PC-9 (cell line): ENCODE results near the gene SMURF1. TPM values are rescaled to one million over a fixed set of nuclear protein-coding genes. Genes with fewer than 3 reads are reported as not detected.

Experiments used
- Bru-seq: library from RNA; stranded (reverse); fragments of 400-500 nt; gene quantifications from one replicate; lab custom pipeline; 2021; lab: Mats Ljungman, UMichigan
- BruChase-seq, 2 experiments: library from RNA; stranded (reverse); fragments of 400-500 nt; gene quantifications; one replicate each; lab custom pipeline; 2021; lab: Mats Ljungman, UMichigan
- BruUV-seq: library from RNA; stranded (reverse); fragments of 400-500 nt; replicated peaks from 2 replicates; lab custom pipeline; 2021; lab: Mats Ljungman, UMichigan
- CTCF ChIA-PET: fragments of 300-600 bp; sonication (Branson Sonifier 250); formaldehyde crosslinking; loops from one replicate; lab custom pipeline; 2022; ENCODE audit warnings: antibody characterized with exemption; lab: Charles Lee
- POLR2A ChIA-PET: fragments of 300-600 bp; sonication (Branson Sonifier 250); formaldehyde crosslinking; loops from one replicate; lab custom pipeline; 2022; ENCODE audit warnings: antibody characterized with exemption; ENCODE audit not compliant: unreplicated experiment; lab: Charles Lee
- DNase-seq, 2 experiments: peaks; one replicate each; pipeline versions ENCODE4 v3.0.0 to v3.0.0-alpha.2; 2015 to 2022; ENCODE audit warnings: mixed read lengths in 1 of 2
- H2AFZ ChIP-seq: fragments of 200-600 bp; sonication (generic); 2 replicates; pipeline ENCODE4 v1.8.1; 2017; ENCODE audit warnings: antibody characterized with exemption
- H3F3A ChIP-seq: fragments of 200-600 bp; sonication (generic); 2 replicates; pipeline ENCODE4 v1.8.1; 2017; ENCODE audit warnings: antibody characterized with exemption, mild to moderate bottlenecking, low read depth; ENCODE audit not compliant: insufficient read depth
- H3K27ac ChIP-seq: fragments of 200-600 bp; sonication (generic); 2 replicates; pipeline ENCODE4 v1.6.1; 2016; ENCODE audit warnings: mixed run types
- H3K27me3 ChIP-seq: fragments of 200-600 bp; sonication (generic); 2 replicates; pipeline ENCODE4 v1.6.1; 2016; ENCODE audit warnings: low read depth, mixed run types; ENCODE audit not compliant: insufficient read depth
- H3K36me3 ChIP-seq: fragments of 200-600 bp; sonication (generic); 2 replicates; pipeline ENCODE4 v1.6.1; 2016; ENCODE audit warnings: low read depth, mixed run types
- H3K4me1 ChIP-seq: fragments of 200-600 bp; sonication (generic); replicated peaks from 2 replicates; pipeline ENCODE4 v1.6.1; 2016; ENCODE audit warnings: mixed run types; ENCODE audit not compliant: insufficient read depth
- H3K4me2 ChIP-seq: fragments of 200-600 bp; sonication (generic); 2 replicates; pipeline ENCODE4 v1.6.1; 2017; ENCODE audit warnings: mixed run types
- H3K4me3 ChIP-seq: fragments of 200-600 bp; sonication (generic); 2 replicates; pipeline ENCODE4 v1.6.1; 2016; ENCODE audit warnings: mixed run types
- H3K79me2 ChIP-seq: fragments of 200-600 bp; sonication (generic); 2 replicates; pipeline ENCODE4 v1.6.1; 2017; ENCODE audit warnings: low read depth, mixed run types
- H3K9me2 ChIP-seq: fragments of 200-600 bp; sonication (generic); 2 replicates; pipeline ENCODE4 v1.8.1; 2017; ENCODE audit warnings: mild to moderate bottlenecking; ENCODE audit not compliant: insufficient read depth
- H3K9me3 ChIP-seq: fragments of 200-600 bp; sonication (generic); 2 replicates; pipeline ENCODE4 v1.8.1; 2016; ENCODE audit warnings: low read depth; ENCODE audit not compliant: insufficient read depth
- H4K20me1 ChIP-seq: fragments of 200-600 bp; sonication (generic); 2 replicates; pipeline ENCODE4 v1.8.1; 2017; ENCODE audit not compliant: insufficient read depth
- EZH2 ChIP-seq: fragments of 200-600 bp; sonication (generic); IDR thresholded peaks from 2 replicates; pipeline ENCODE4 v1.8.0; 2017; ENCODE audit warnings: antibody characterized with exemption, low read depth
- intact Hi-C: fragments of 100-400 bp; cut with micrococcal nuclease; formaldehyde crosslinking; loops from one replicate; pipeline ENCODE4 v1.10.0; 2022; ENCODE audit not compliant: unreplicated experiment
- long read RNA-seq: library from polyadenylated mRNA; stranded (forward); transcript quantifications from one replicate; pipeline ENCODE4 v2.0.0, GENCODE V29; 2022
- total RNA-seq: library from RNA; stranded (reverse); gene quantifications from 2 replicates; pipeline ENCODE4 v1.2.3, GENCODE V29; 2021
- TF ChIP-seq, protein P1 (sequence below): fragments of 200-600 bp; sonication (generic); conservative IDR thresholded peaks from 2 replicates; pipeline ENCODE4 v1.6.1; 2017; ENCODE audit warnings: mixed run types, antibody characterized with exemption, mild to moderate bottlenecking, moderate library complexity

Gene SMURF1
- total RNA-seq (53.2 and 63.9 TPM in 2 replicates), Bru-seq, nascent RNA (percentile 98 among the genes with signal in this experiment), BruChase-seq, experiment 1, labeled RNA remaining after a 2-hour chase (percentile 95 among the genes with signal in this experiment), BruChase-seq, experiment 2, labeled RNA remaining after a 6-hour chase (percentile 89 among the genes with signal in this experiment)
- long read RNA-seq, full-length matches to known transcripts = 20 of 58 reads
- long read RNA-seq, partial matches to known transcripts = 4 of 58 reads
- long read RNA-seq, other reads (novel, unspliced or antisense) = 34 of 58 reads

DNA sequence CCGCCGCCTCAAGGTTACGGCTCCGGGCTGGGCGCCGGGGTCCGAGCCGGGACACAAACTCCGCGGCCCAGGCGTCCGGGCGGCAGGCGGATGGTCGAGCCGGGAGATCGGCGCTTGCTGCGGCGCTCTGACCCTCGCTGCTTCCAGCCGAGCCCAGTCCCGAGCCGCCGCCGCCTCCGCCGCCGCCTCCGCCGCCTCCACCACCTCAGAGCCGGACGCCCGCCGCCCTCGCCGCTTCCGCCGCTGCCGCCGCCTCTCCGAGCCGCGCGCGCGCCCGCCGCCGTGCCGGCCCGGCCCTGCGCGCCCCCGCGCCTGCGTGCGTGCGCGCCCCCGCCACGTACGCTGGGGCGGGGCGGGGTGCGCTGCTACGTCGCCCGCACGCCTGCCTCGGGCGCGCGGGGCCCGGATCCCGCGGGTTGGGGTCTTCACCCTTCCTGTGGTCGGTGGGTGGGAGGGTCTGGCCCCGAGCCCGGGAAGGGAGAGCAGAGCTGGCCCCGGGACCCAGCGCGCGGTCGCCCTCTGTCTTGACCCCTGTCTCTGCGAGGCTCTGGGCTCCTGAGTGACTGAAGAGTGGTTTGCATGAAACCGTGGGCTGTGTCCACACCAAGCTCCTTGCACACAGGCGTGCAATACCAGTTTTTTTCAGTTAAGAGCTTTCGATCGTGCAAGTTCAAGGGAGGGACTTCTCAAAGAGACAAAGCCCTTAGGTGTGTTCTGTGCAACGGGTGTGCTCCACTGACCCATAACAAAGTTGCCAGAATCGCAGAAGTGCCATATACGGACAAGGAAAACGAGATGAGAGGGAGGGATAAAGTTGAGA is at the start of gene SMURF1:
Gene SMURF1 (minus strand): TSS at position 256 of the 820 bp plus-strand sequence. CDS start 328 bp downstream, outside the sequence.
- peak within 1 kb of the TSS; percentile 82 for H3K27ac ChIP-seq
- TF ChIP-seq, protein P1, sequence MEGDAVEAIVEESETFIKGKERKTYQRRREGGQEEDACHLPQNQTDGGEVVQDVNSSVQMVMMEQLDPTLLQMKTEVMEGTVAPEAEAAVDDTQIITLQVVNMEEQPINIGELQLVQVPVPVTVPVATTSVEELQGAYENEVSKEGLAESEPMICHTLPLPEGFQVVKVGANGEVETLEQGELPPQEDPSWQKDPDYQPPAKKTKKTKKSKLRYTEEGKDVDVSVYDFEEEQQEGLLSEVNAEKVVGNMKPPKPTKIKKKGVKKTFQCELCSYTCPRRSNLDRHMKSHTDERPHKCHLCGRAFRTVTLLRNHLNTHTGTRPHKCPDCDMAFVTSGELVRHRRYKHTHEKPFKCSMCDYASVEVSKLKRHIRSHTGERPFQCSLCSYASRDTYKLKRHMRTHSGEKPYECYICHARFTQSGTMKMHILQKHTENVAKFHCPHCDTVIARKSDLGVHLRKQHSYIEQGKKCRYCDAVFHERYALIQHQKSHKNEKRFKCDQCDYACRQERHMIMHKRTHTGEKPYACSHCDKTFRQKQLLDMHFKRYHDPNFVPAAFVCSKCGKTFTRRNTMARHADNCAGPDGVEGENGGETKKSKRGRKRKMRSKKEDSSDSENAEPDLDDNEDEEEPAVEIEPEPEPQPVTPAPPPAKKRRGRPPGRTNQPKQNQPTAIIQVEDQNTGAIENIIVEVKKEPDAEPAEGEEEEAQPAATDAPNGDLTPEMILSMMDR = no peak
- no peak for TF ChIP-seq EZH2
- no peaks in the 10 kb centered on the region for H3K27me3 ChIP-seq
- peaks cover 21% of the 10 kb centered on the region for H3F3A ChIP-seq
- peak within 1 kb of the TSS; percentile 81 for H2AFZ ChIP-seq
- BruUV-seq = no TSS peak
- peak within 1 kb of the TSS; percentile 75 for H3K4me3 ChIP-seq
- peaks cover 44% of the 10 kb centered on the region for H3K79me2 ChIP-seq
- H3K36me3 ChIP-seq = peaks cover 12% of the 10 kb centered on the region; the same call in 1 of the 2 replicates
- H3K4me2 ChIP-seq = peak within 1 kb of the TSS; percentile 89
- intact Hi-C loops = loop anchor here (1.0 to 5.0 kb wide), 7 partner anchors 18 to 183 kb away; partner anchors contain the start of gene ARPC1A
- peaks cover 33% of the 10 kb centered on the region for H3K4me1 ChIP-seq
- POLR2A ChIA-PET = interaction anchor here (0.7 to 0.9 kb wide), 3 partner anchors 19 to 69 kb away, joined by 3 to 11 read pairs (median 3); partner anchors contain the start of gene KPNA7
- H3K9me2 ChIP-seq = no peaks in the 10 kb centered on the region
- H3K9me3 ChIP-seq = no peaks in the 10 kb centered on the region
- CTCF ChIA-PET = interaction anchor here (1.2 kb wide), 1 partner anchor 167 kb away, joined by 3 read pairs; no protein-coding TSS in a partner anchor
- DNase-seq = peak in 1 of 2 experiments; percentile 79
- H4K20me1 ChIP-seq = peaks cover 30% of the 10 kb centered on the region

DNA sequence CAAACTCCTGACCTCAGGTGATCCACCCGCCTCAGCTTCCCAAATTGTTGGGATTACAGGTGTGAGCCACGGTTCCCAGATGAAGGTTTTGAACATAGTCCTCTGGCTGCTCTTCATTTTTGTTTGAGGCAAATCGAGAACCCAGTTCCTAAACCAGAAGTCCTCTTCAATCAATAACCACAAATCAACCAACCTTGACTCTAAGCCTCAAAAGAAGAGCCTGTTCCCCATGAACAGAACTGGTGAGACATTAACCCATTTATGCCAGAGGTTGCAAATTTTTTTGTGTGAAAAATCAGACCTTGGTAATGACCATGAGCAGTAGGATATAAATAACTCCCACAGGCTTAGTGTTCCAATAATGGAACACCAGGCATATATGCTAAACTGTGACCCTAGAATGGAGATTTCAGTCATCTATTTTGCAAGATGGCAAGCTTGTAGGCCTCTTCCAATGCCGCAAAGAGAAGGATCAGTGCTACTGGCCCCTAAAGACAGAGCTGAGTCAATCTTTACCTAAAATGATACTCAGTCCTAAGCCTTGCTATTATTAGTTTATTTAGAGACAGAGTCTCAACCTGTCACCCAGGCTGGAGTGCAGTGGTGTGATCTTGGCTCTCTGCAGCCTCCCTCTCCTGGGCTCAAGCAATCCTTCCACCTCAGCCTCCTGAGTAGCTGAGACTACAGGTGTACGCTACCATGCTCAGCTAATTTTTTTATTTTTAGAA is 48.1 kb upstream of the SMURF1 start:
- Histone ChIP-seq H3K4me3 (no peak overlapping the region), H3K79me2 (no peaks in the 10 kb centered on the region), H3K4me2 (no peak overlapping the region), H3K27me3 (no peaks in the 10 kb centered on the region), H3K4me1 (peaks cover 24% of the 10 kb centered on the region), H3K9me2 (no peaks in the 10 kb centered on the region), H4K20me1 (no peaks in the 10 kb centered on the region), H3K36me3 (no peaks in the 10 kb centered on the region), H2AFZ (no peak overlapping the region), H3K27ac (no peak overlapping the region), H3K9me3 (no peaks in the 10 kb centered on the region; the same call in 1 of the 2 replicates), H3F3A (peaks cover 15% of the 10 kb centered on the region; the same call in 1 of the 2 replicates)
- ChIA-PET POLR2A (interaction anchor here (0.8 kb wide), 1 partner anchor 18 kb away, joined by 8 read pairs; no protein-coding TSS in a partner anchor), CTCF (no interaction called here)
- DNase-seq = no peak
- no TSS peak for BruUV-seq
- intact Hi-C loops = no loop called here
- TF ChIP-seq EZH2 = no peak
- TF ChIP-seq, protein P1 = no peak
